Testis (tissue), 3 donors: ENCODE data around the gene TMEM19. TPM values are rescaled to one million over a fixed set of nuclear protein-coding genes. Genes with fewer than 3 reads are reported as not detected.

Experiments
- DNase-seq: peaks from one replicate; pipeline ENCODE4 v3.0.0-alpha.2; 2019
- H3K27ac ChIP-seq, 2 donors: fragments of 200-600 bp; sonication (generic); one replicate each; pipeline ENCODE4 v1.5.1; 2019
- H3K27me3 ChIP-seq: fragments of 200-600 bp; sonication (generic); one replicate; pipeline ENCODE4 v1.5.1; 2019
- H3K36me3 ChIP-seq: fragments of 200-600 bp; sonication (generic); one replicate; pipeline ENCODE4 v1.5.1; 2017; ENCODE audit warnings: low read depth; ENCODE audit errors: missing control alignments
- H3K4me1 ChIP-seq: fragments of 200-600 bp; sonication (generic); one replicate; pipeline ENCODE4 v1.5.1; 2019
- H3K4me3 ChIP-seq, 2 donors: fragments of 200-600 bp; sonication (generic); one replicate each; pipeline ENCODE4 v1.5.1; 2017 to 2019
- H3K9me3 ChIP-seq: fragments of 200-600 bp; sonication (generic); one replicate; pipeline ENCODE4 v1.5.1; 2017
- POLR2A ChIP-seq: fragments of 450-650 bp; IDR thresholded peaks from one replicate; pipeline ENCODE4 v1.6.1; 2017; ENCODE audit warnings: antibody characterized with exemption, mild to moderate bottlenecking, moderate library complexity
- WGBS, 2 donors: methylation state at CpG; one replicate each; pipeline ENCODE4 v1.1.5; 2018; 5-methylcytosine and 5-hydroxymethylcytosine counted together
- intact Hi-C: fragments of 100-400 bp; cut with DNase I; formaldehyde crosslinking; loops from one replicate; pipeline ENCODE4 v1.15.1; 2023; ENCODE audit warnings: low total_unique reads
- polyA plus RNA-seq: library from polyadenylated mRNA; stranded (reverse); fragments of 350-450 nt; fragmentation: Illumina TruSeq; extraction: RNeasy Lipid Tissue Mini Kit (QIAGEN cat#74804); gene quantifications from one replicate; pipeline ENCODE4 v1.2.3, GENCODE V29; 2014; ENCODE audit warnings: low read depth, low replicate concordance; ENCODE audit not compliant: insufficient read depth
- total RNA-seq, 2 donors: library from RNA; depleted of rRNA; stranded (reverse); fragments of >200 nt; gene quantifications; one replicate each; pipeline ENCODE4 v1.2.3, GENCODE V29; 2016
- TF ChIP-seq, protein P1 (sequence below), 3 experiments: fragments of 450-650 bp in 2 of 3; fragments of 200-600 bp in 1 of 3; sonication (generic) in 1 of 3; IDR thresholded peaks; one replicate each; pipeline ENCODE4 v1.5.1; 2016 to 2019; ENCODE audit warnings: antibody characterized with exemption in 3 of 3, mild to moderate bottlenecking in 2 of 3, moderate library complexity in 1 of 3

TMEM19 gene
- total and polyA plus RNA-seq, 3 donors from 2014 or later = 11.5 to 16.0 (median 14.9) TPM

- intact Hi-C loops = no loop called here
- no peaks in the 10 kb centered on the region for H3K36me3 ChIP-seq
- no peak overlapping the region for H3K27ac ChIP-seq
- TF ChIP-seq, protein P1, sequence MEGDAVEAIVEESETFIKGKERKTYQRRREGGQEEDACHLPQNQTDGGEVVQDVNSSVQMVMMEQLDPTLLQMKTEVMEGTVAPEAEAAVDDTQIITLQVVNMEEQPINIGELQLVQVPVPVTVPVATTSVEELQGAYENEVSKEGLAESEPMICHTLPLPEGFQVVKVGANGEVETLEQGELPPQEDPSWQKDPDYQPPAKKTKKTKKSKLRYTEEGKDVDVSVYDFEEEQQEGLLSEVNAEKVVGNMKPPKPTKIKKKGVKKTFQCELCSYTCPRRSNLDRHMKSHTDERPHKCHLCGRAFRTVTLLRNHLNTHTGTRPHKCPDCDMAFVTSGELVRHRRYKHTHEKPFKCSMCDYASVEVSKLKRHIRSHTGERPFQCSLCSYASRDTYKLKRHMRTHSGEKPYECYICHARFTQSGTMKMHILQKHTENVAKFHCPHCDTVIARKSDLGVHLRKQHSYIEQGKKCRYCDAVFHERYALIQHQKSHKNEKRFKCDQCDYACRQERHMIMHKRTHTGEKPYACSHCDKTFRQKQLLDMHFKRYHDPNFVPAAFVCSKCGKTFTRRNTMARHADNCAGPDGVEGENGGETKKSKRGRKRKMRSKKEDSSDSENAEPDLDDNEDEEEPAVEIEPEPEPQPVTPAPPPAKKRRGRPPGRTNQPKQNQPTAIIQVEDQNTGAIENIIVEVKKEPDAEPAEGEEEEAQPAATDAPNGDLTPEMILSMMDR (IDR thresholded peaks at IDR 0.05) = no peak
- no peak for TF ChIP-seq POLR2A
- no peak overlapping the region for H3K4me3 ChIP-seq
- H3K27me3 ChIP-seq = no peaks in the 10 kb centered on the region
- no peaks in the 10 kb centered on the region for H3K4me1 ChIP-seq
- WGBS, 2 donors = 89 to 91% methylated on average over 5 of the region's 5 CpGs
- no peaks in the 10 kb centered on the region for H3K9me3 ChIP-seq
- DNase-seq = no peak
These were observed 42.1 kb downstream of the TMEM19 start for GRCh38 chr12:71727958-71728357.

- 82 to 83% methylated on average over 7 of the region's 7 CpGs for WGBS, 2 donors
- no peaks in the 10 kb centered on the region for H3K27me3 ChIP-seq
- H3K9me3 ChIP-seq = no peaks in the 10 kb centered on the region
- H3K27ac ChIP-seq = no peak overlapping the region
- TF ChIP-seq POLR2A = no peak
- TF ChIP-seq, protein P1 (IDR thresholded peaks at IDR 0.05) = no peak
- no peaks in the 10 kb centered on the region for H3K36me3 ChIP-seq
- DNase-seq = no peak
- H3K4me1 ChIP-seq = no peaks in the 10 kb centered on the region
- intact Hi-C loops = no loop called here
- H3K4me3 ChIP-seq = no peak overlapping the region
These were observed 45.1 kb downstream of the TMEM19 start for GRCh38 chr12:71730936-71731335.

GRCh38 chr12:71731439-71732356 is 45.8 kb downstream of the TMEM19 start:
- Histone ChIP-seq H3K4me3 (no peak overlapping the region), H3K36me3 (no peaks in the 10 kb centered on the region), H3K4me1 (no peaks in the 10 kb centered on the region), H3K27ac (no peak overlapping the region), H3K27me3 (no peaks in the 10 kb centered on the region), H3K9me3 (no peaks in the 10 kb centered on the region)
- intact Hi-C loops = no loop called here
- 81% methylated on average over 18 to 21 of the region's 21 CpGs for WGBS, 2 donors
- TF ChIP-seq POLR2A = no peak
- TF ChIP-seq, protein P1 (IDR thresholded peaks at IDR 0.05) = no peak
- DNase-seq = no peak

DNA sequence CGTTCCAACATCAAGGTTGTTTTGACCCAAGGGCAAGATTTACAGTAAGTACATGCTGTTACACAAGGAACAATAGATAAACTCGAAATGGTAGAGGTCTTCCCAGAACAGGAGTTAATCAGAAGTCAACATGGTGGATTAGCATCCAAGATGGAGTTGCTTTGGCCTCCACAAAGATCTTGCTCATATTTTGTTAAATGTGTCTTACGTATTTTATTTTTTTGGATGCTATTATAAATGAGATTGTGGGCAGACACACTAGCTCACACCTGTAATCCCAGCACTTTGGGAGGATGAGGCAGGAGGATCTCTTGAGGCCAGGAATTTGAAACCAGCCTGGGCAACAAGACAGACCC is 46.5 kb downstream of the TMEM19 start:
- no peak for TF ChIP-seq POLR2A
- TF ChIP-seq, protein P1 (IDR thresholded peaks at IDR 0.05) = no peak
- Histone ChIP-seq H3K27ac (no peak overlapping the region), H3K27me3 (no peaks in the 10 kb centered on the region), H3K4me1 (no peaks in the 10 kb centered on the region), H3K4me3 (no peak overlapping the region), H3K36me3 (no peaks in the 10 kb centered on the region), H3K9me3 (no peaks in the 10 kb centered on the region)
- no peak for DNase-seq
- 71 to 80% methylated on average over 3 of the region's 3 CpGs for WGBS, 2 donors
- intact Hi-C loops = no loop called here

DNA sequence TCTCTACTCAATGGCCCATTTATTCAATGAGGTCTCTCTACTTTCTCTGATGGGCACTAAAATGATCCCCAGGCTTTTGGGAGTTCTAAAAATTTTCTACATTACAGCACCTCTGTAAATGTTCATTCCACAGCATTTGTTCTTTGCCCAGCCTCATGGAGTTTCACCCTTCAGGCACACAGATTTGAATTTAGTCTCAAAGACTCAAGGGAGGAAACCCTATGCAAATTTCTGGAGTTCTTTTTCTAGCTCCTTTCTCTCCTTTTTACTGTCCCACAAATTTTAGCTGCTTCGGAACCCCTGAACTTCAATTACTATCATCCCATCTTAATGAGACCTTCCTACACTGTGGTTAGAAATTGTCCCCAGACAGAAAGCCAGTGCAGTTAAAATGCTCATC is 51.3 kb downstream of the TMEM19 start:
- TF ChIP-seq POLR2A = no peak
- TF ChIP-seq, protein P1 (IDR thresholded peaks at IDR 0.05) = no peak
- 94 to 100% methylated on average over 1 of the region's 1 CpG for WGBS, 2 donors
- intact Hi-C loops = no loop called here

More for the DNA sequence above, 51.3 kb downstream of the TMEM19 start:
- DNase-seq = no peak
- Histone ChIP-seq H3K4me1 (no peaks in the 10 kb centered on the region), H3K36me3 (no peaks in the 10 kb centered on the region), H3K9me3 (no peaks in the 10 kb centered on the region), H3K4me3 (no peak overlapping the region), H3K27me3 (no peaks in the 10 kb centered on the region), H3K27ac (no peak overlapping the region)
